H9 (cell line): ENCODE results near the gene SPTBN5. TPM values are rescaled to one million over a fixed set of nuclear protein-coding genes. Genes with fewer than 3 reads are reported as not detected.

ENCODE experiments used
- DNase-seq: peaks from one replicate; pipeline ENCODE4 v3.0.0-alpha.2; 2017
- H2AFZ ChIP-seq: one replicate; pipeline ENCODE4 v1.6.1; 2013; ENCODE audit warnings: mild to moderate bottlenecking, low read length, control low read depth, moderate library complexity
- H2AK5ac ChIP-seq: 2 replicates; pipeline ENCODE4 v1.6.1; 2013; ENCODE audit warnings: low read length, control low read depth, mixed read lengths; ENCODE audit not compliant: insufficient read length
- H2BK120ac ChIP-seq: one replicate; pipeline ENCODE4 v1.6.1; 2013; ENCODE audit warnings: low read depth, mild to moderate bottlenecking, low read length, control low read depth, inconsistent platforms; ENCODE audit not compliant: poor library complexity, severe bottlenecking
- H2BK12ac ChIP-seq: 2 replicates; pipeline ENCODE4 v1.6.1; 2013; ENCODE audit warnings: low read length, control low read depth, mixed read lengths, low read depth; ENCODE audit not compliant: insufficient read length
- H2BK15ac ChIP-seq: 2 replicates; pipeline ENCODE4 v1.6.1; 2013; ENCODE audit warnings: low read depth, low read length, control low read depth
- H2BK20ac ChIP-seq: one replicate; pipeline ENCODE4 v1.6.1; 2013; ENCODE audit warnings: low read depth, mild to moderate bottlenecking, low read length, control low read depth, inconsistent platforms; ENCODE audit not compliant: poor library complexity, severe bottlenecking
- H2BK5ac ChIP-seq: 2 replicates; pipeline ENCODE4 v1.6.1; 2013; ENCODE audit warnings: low read length, control low read depth, mixed read lengths; ENCODE audit not compliant: insufficient read length
- H3K14ac ChIP-seq: 2 replicates; pipeline ENCODE4 v1.6.1; 2013; ENCODE audit warnings: low read length, control low read depth; ENCODE audit not compliant: insufficient read depth
- H3K18ac ChIP-seq: 2 replicates; pipeline ENCODE4 v1.6.1; 2013; ENCODE audit warnings: low read depth, mild to moderate bottlenecking, mixed read lengths, low read length, control low read depth; ENCODE audit not compliant: insufficient read length
- H3K23ac ChIP-seq: 2 replicates; pipeline ENCODE4 v1.6.1; 2013; ENCODE audit warnings: low read length, control low read depth, mixed read lengths, low read depth; ENCODE audit not compliant: insufficient read length
- H3K23me2 ChIP-seq: 2 replicates; pipeline ENCODE4 v1.6.1; 2013; ENCODE audit warnings: low read depth, mild to moderate bottlenecking, mixed read lengths, low read length, control low read depth; ENCODE audit not compliant: insufficient read length, poor library complexity, severe bottlenecking
- H3K27ac ChIP-seq: 2 replicates; pipeline ENCODE4 v1.5.1; 2013; ENCODE audit warnings: low read length, control low read depth, mixed read lengths, low read depth; ENCODE audit not compliant: insufficient read length
- H3K27me3 ChIP-seq: 2 replicates; pipeline ENCODE4 v1.6.1; 2013; ENCODE audit warnings: low read length, control low read depth, inconsistent platforms; ENCODE audit not compliant: insufficient read depth
- H3K4ac ChIP-seq: 2 replicates; pipeline ENCODE4 v1.6.1; 2013; ENCODE audit warnings: low read depth, mild to moderate bottlenecking, control low read depth, inconsistent platforms, low read length, moderate library complexity
- H3K4me1 ChIP-seq: 2 replicates; pipeline ENCODE4 v1.6.1; 2013; ENCODE audit warnings: low read length, control low read depth, inconsistent platforms; ENCODE audit not compliant: insufficient read depth
- H3K4me2 ChIP-seq: 2 replicates; pipeline ENCODE4 v1.6.1; 2013; ENCODE audit warnings: low read length, control low read depth, mixed read lengths; ENCODE audit not compliant: insufficient read length, insufficient read depth
- H3K56ac ChIP-seq: 2 replicates; pipeline ENCODE4 v1.6.1; 2013; ENCODE audit warnings: low read depth, mild to moderate bottlenecking, mixed read lengths, low read length, control low read depth; ENCODE audit not compliant: insufficient read length
- H3K79me1 ChIP-seq: 2 replicates; pipeline ENCODE4 v1.6.1; 2013; ENCODE audit warnings: low read depth, mild to moderate bottlenecking, moderate library complexity, low read length, control low read depth, inconsistent platforms; ENCODE audit not compliant: insufficient read depth, poor library complexity, severe bottlenecking
- H3K79me2 ChIP-seq: 2 replicates; pipeline ENCODE4 v1.6.1; 2013; ENCODE audit warnings: low read length, control low read depth, inconsistent platforms; ENCODE audit not compliant: insufficient read depth
- H3K9ac ChIP-seq: 2 replicates; pipeline ENCODE4 v1.6.1; 2013; ENCODE audit warnings: low read length, control low read depth, mixed read lengths; ENCODE audit not compliant: insufficient read length; ENCODE audit errors: extremely low read depth
- H3K9me3 ChIP-seq: one replicate; pipeline ENCODE4 v1.6.1; 2013; ENCODE audit warnings: low read depth, low read length, inconsistent platforms; ENCODE audit not compliant: control insufficient read depth
- H3T11ph ChIP-seq: one replicate; pipeline ENCODE4 v1.6.1; 2013; ENCODE audit warnings: mild to moderate bottlenecking, low read length, control low read depth, inconsistent platforms
- H4K20me1 ChIP-seq: one replicate; pipeline ENCODE4 v1.6.1; 2013; ENCODE audit not compliant: control insufficient read depth, insufficient read length, insufficient read depth
- H4K5ac ChIP-seq: 2 replicates; pipeline ENCODE4 v1.6.1; 2013; ENCODE audit warnings: low read depth, mild to moderate bottlenecking, mixed read lengths, low read length, control low read depth; ENCODE audit not compliant: insufficient read length
- H4K8ac ChIP-seq: replicated peaks from 2 replicates; pipeline ENCODE4 v1.6.1; 2013; ENCODE audit warnings: low read length, control low read depth, mixed read lengths, low read depth; ENCODE audit not compliant: insufficient read length
- H4K91ac ChIP-seq: 2 replicates; pipeline ENCODE4 v1.6.1; 2013; ENCODE audit warnings: low read depth, mild to moderate bottlenecking, moderate library complexity, mixed read lengths, low read length, control low read depth; ENCODE audit not compliant: insufficient read length
- H3K27ac Mint-ChIP-seq, 3 experiments: 2 replicates in 2 of 3; 3 replicates in 1 of 3; pipeline ENCODE4 v1.8.0; 2020 to 2021; ENCODE audit warnings: mixed read lengths in 3 of 3, mild to moderate bottlenecking in 1 of 3, moderate library complexity in 1 of 3
- H3K27me3 Mint-ChIP-seq: 2 replicates; pipeline ENCODE4 v1.8.0; 2021; ENCODE audit warnings: low read depth, mild to moderate bottlenecking, moderate library complexity, mixed read lengths
- H3K36me3 Mint-ChIP-seq, 3 experiments: 2 replicates in 2 of 3; 3 replicates in 1 of 3; pipeline ENCODE4 v1.8.0; 2020 to 2021; ENCODE audit warnings: low read depth in 3 of 3, mixed read lengths in 3 of 3; ENCODE audit not compliant: insufficient read depth in 1 of 3
- H3K4me1 Mint-ChIP-seq, 2 experiments: 2 replicates each; pipeline ENCODE4 v1.8.0; 2020; ENCODE audit warnings: mixed read lengths in 2 of 2
- H3K4me3 Mint-ChIP-seq, 2 experiments: 2 replicates in 1 of 2; 3 replicates in 1 of 2; pipeline ENCODE4 v1.8.0; 2020 to 2021; ENCODE audit warnings: mild to moderate bottlenecking in 2 of 2, mixed read lengths in 2 of 2, moderate library complexity in 1 of 2
- H3K9me3 Mint-ChIP-seq, 2 experiments: 2 replicates in 1 of 2; 3 replicates in 1 of 2; pipeline ENCODE4 v1.8.0; 2020; ENCODE audit warnings: mild to moderate bottlenecking in 2 of 2, mixed read lengths in 2 of 2, moderate library complexity in 1 of 2
- WGBS: extraction: QIAGEN DNeasy Blood & Tissue Kit; methylation state at CpG from one replicate; pipeline ENCODE4 v1.1.7; 2013; ENCODE audit warnings: missing lambda C conversion rate, low lambda C conversion rate, mixed read lengths; ENCODE audit not compliant: insufficient read length; ENCODE audit errors: extremely low coverage; 5-methylcytosine and 5-hydroxymethylcytosine counted together
- total RNA-seq: library from RNA; stranded (reverse); gene quantifications from 2 replicates; pipeline ENCODE4 v1.2.1, GENCODE V29; 2021
- TF ChIP-seq, protein P1 (sequence below): fragments of 200-600 bp; sonication (generic); conservative IDR thresholded peaks from 3 replicates; pipeline ENCODE4 v1.8.0; 2021; ENCODE audit warnings: antibody characterized with exemption, mild to moderate bottlenecking

The SPTBN5 gene
- total RNA-seq, 1 experiment from 2014 or later, result 0.90 TPM

DNA sequence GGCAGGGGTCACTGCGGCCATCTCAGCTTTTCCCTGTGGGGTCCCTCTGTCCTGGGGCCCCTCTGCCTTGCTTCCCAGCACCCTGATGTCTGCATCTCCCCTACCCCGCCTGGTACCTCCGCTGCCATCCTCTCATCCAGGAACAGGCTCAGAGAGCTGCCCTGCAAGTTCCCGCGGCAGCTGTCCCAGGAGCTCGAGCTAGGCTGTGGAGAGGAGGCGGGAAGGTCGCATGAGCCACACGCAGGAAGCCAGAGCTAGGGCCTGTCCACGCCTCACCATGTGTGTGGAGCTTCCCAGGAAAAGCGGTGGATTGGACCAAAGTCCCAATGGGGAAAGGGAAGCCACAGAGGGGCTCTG, 42.7 kb downstream of the SPTBN5 start:
- peak overlapping the region in 2 of 3 experiments; percentile 49 to 74; a peak in 2 of 7 replicates for H3K27ac Mint-ChIP-seq

More for the DNA sequence above, 42.7 kb downstream of the SPTBN5 start:
- Histone ChIP-seq H2BK120ac (no peak overlapping the region), H3K4me2 (no peak overlapping the region), H3T11ph (no peak overlapping the region), H3K4me1 (no peaks in the 10 kb centered on the region), H3K4ac (no peak overlapping the region), H3K9ac (no peak overlapping the region), H2AK5ac (no peak overlapping the region), H3K56ac (no peak overlapping the region), H3K79me2 (no peaks in the 10 kb centered on the region), H2BK15ac (no peak overlapping the region), H3K18ac (no peak overlapping the region), H3K23me2 (peaks cover 3% of the 10 kb centered on the region), H3K23ac (no peak overlapping the region), H3K9me3 (no peaks in the 10 kb centered on the region), H2BK5ac (no peak overlapping the region), H2BK12ac (no peak overlapping the region), H2AFZ (no peak overlapping the region), H4K91ac (no peak overlapping the region), H4K20me1 (no peaks in the 10 kb centered on the region), H4K5ac (no peak overlapping the region), H2BK20ac (no peak overlapping the region), H3K14ac (no peak overlapping the region), H3K79me1 (no peaks in the 10 kb centered on the region), H3K27ac (no peak overlapping the region), H3K27me3 (no peaks in the 10 kb centered on the region), H4K8ac (no peak overlapping the region)
- peaks cover 3% of the 10 kb centered on the region for H3K27me3 Mint-ChIP-seq
- H3K9me3 Mint-ChIP-seq, result no peaks in the 10 kb centered on the region
- no peak for DNase-seq
- H3K4me1 Mint-ChIP-seq, result peaks cover 8 to 16% of the 10 kb centered on the region in 2 experiments
- H3K4me3 Mint-ChIP-seq, result no peak overlapping the region
- H3K36me3 Mint-ChIP-seq, result peaks cover 1 to 22% (median 19%) of the 10 kb centered on the region in 3 experiments; a peak in 6 of 7 replicates
- TF ChIP-seq, protein P1, sequence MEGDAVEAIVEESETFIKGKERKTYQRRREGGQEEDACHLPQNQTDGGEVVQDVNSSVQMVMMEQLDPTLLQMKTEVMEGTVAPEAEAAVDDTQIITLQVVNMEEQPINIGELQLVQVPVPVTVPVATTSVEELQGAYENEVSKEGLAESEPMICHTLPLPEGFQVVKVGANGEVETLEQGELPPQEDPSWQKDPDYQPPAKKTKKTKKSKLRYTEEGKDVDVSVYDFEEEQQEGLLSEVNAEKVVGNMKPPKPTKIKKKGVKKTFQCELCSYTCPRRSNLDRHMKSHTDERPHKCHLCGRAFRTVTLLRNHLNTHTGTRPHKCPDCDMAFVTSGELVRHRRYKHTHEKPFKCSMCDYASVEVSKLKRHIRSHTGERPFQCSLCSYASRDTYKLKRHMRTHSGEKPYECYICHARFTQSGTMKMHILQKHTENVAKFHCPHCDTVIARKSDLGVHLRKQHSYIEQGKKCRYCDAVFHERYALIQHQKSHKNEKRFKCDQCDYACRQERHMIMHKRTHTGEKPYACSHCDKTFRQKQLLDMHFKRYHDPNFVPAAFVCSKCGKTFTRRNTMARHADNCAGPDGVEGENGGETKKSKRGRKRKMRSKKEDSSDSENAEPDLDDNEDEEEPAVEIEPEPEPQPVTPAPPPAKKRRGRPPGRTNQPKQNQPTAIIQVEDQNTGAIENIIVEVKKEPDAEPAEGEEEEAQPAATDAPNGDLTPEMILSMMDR, result no peak
- no CpG with 5 or more reads among the region's 11 CpGs for WGBS
